CD4-positive, alpha-beta T cell treated with Interleukin-4 for 4 hours (primary cell): ENCODE results near the gene BMAL1.

Experiments used
- DNase-seq: peaks from one replicate; pipeline ENCODE4 v3.0.0-alpha.2; 2020

BMAL1 gene

GRCh38 chr11:13262096-13262495, 15.5 kb upstream of the BMAL1 start:
- no peak for DNase-seq

- DNase-seq: no peak
Observed at GRCh38 chr11:13268791-13269190, 8.8 kb upstream of the BMAL1 start.

DNA sequence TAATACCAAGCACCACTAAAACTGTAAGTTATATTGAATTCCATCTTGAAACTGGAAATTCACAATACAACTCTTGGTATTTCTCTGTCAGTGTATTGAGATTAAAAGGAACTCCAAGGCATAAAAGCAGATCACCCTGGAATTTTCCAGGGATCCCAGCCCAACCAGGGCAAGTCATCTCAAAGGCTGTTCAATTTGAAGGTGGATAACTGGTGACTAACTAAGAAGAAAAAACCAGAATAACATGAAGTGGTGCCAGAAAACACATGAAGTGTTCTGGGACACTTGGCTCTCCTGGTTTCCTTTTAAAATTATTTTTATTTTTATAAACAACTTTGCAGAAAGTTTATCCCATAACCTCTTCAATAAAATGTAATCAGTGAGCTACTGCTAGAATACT, 7.8 kb upstream of the BMAL1 start:
- no peak for DNase-seq

- no peak for DNase-seq
Observed at GRCh38 chr11:13271060-13271693, 6.4 kb upstream of the BMAL1 start.

DNA sequence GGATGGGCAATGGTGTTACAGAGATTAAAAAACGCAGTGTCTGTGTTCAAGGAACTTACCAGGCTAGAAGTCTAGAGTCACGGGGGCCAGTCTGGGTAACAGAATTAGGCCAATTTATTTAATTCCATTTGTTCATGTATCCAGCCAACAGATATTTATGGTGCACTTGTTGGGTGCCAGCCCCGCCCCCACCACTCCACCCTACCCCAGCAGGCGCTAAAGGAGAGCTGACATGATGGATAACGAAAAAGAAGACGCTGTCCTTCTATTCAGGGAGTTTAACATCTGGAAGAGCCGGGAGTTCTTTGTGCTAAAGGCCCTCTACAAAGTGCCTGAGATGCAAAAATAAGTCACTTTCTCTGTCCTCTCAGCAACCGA, 1.1 kb upstream of the BMAL1 start:
- no peak for DNase-seq

GRCh38 chr11:13276832-13277767, 490 bp upstream of the BMAL1 start:
- peak; percentile 98 for DNase-seq

- no peak for DNase-seq
Observed at GRCh38 chr11:13278609-13279486, 1.3 kb downstream of the BMAL1 start.

GRCh38 chr11:13279487-13279834, 1.9 kb downstream of the BMAL1 start:
- no peak for DNase-seq

DNA sequence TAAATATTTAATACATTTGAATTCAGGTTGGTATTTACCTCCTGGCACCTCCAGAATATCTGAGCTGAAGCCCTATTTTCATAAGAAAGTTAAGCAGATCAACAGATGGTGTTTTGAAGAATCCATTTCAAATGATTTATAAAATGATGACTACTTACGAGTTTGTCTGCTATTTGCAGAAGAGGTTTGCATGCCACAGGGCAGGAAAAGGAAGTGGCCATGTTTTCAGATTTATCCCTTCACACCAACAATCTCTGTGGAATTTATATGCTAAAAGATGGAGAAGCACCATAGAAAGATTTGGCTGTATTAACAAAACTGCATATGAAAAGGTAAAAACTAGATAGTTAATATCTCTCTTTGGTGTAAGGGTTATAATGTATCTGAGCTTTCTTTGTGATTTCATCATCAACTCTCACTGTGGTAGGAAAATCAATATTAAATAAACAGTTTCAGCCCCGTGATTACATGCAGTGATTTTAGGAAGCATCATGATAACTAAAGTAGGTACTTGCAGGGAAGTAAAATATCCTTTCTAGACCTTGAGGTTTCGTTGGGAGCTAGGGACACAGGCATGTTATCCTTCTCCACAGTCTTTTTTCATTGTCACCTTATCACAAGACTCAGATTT, 2.6 kb downstream of the BMAL1 start:
- peak; percentile 38 for DNase-seq

DNA sequence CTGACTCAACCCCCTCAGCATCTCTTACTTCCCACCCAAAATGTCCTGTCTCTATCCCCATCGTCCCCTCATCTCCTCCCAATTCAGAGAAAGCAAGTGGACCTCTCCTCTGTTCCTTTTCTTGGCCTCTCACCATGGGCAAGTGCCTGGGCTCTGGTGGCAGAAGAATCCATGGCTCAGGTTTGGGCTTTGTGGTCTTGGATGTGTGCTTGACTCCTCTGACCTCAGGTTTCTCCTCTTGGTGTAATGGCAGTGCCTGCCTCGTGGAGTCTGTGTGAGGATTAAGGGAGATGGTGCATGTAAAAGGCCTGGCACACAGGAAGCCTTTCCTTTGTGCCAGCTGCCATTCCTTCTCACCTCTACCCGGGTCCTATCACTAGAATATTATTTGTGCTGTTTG, 3.2 kb downstream of the BMAL1 start:
- no peak for DNase-seq

DNA sequence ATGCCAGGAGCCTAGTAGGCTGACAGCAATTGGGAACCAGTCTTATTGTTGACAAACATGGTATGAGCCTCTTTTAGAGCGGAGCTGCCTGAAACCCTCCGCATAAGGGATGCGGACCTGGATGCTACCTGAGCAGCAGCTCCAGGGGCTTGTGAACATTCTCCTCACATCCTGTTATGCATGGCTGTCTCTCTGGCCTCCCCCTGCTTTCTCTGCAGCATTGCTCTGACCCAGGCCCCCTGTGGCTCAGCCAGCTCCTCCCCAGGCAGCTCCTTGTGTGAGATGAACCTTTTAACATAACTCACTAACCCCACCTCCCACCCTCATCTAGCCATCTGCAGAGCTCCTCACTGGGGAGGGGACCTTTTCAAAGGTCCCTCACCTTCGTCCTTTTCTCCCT, 6.0 kb downstream of the BMAL1 start:
- no peak for DNase-seq

- no peak for DNase-seq
Observed at GRCh38 chr11:13284776-13285588, 7.4 kb downstream of the BMAL1 start.

GRCh38 chr11:13286279-13286821, 8.8 kb downstream of the BMAL1 start:
- no peak for DNase-seq

- DNase-seq: peak; percentile 39
Observed at GRCh38 chr11:13287036-13287435, 9.4 kb downstream of the BMAL1 start.

DNA sequence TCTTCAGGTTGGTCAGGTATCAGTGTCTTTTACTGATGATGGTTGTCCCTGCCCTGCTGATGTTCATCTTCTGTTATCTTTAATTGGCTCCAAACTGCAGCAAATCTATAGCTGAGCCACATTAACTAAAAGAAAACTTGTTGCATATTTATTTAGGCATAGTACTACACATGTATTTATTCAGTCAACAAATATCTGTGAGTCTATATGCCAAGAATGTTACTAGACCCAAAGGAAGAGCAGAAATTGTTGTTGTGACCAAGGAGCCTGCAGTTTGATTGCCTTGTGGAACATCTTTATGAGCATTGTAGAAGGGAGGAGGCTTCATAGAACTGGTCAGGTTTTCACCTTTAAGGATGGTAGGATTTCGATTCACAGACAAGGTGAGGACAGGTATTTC, 10.1 kb downstream of the BMAL1 start:
- no peak for DNase-seq

- peak; percentile 16 for DNase-seq
Observed at GRCh38 chr11:13288375-13289029, 10.9 kb downstream of the BMAL1 start.

DNA sequence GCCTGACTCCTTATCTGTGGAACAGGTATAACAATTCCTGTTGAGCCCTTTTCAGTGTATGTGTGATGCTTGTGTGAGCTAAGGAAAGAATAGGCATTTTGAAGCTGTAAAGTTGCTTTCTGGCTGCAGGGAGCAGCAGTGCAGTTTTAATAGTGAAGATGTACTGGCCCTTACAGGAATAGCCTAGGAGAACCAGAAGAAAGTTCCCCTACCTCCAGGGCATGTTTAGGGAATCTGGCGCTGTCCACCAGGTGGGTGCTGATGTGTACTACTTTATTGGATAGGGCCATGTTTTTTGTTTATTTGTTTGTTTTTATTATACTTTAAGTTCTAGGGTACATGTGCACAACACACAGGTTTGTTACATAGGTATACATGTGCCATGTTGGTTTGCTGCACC, 11.5 kb downstream of the BMAL1 start:
- DNase-seq: no peak

DNA sequence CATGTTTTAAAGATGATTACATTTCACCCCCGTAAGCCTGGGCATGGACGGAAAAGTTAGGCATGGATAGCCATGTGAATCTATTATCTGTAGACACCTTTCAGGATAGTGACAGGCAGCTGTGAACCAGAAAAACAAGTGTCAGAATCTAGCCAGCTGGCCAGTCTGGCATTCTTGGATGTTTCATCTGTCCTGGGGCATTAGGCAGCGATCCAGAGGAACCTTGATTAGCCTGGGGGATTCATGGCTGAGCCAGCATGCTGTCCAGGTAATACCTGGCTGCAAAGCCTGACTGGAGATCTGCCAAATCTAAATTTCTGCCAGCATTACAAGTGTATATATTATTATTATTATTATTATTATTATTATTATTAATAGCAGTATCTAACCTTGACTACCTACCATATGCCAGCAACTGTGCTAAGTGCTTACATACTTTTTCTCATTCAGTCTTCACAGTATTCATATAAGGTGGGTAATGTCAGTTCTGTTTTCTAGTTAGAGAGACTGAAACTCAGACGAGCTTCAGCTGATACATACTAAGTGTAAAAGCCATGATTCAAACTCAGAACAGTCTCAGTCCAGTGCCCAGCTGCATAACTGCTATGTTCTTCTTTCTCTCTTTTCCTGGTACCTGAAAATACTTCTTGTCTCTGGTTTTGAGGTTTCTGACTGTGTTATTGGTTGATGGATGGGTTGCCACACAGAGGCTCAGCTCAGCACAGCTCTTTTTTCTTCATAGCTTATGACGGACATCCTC, 12.8 kb downstream of the BMAL1 start:
- no peak for DNase-seq

- no peak for DNase-seq
Observed at GRCh38 chr11:13291361-13291760, 13.8 kb downstream of the BMAL1 start.

- DNase-seq: no peak
Observed at GRCh38 chr11:13291800-13292199, 14.2 kb downstream of the BMAL1 start.

- no peak for DNase-seq
Observed at GRCh38 chr11:13292970-13293369, 15.4 kb downstream of the BMAL1 start.
